ENCODE data around the gene KIF7.
A peak's percentile ranks its signal among the peaks of the same experiment; 100 is the strongest.
"Not testable (repeated sequence)": the region's sequence is repeated elsewhere in the genome, so short reads cannot be mapped to it uniquely, and the experiment has no call there.

KIF7 gene

GRCh38 chr15:89654847-89655805 lies at the start of gene KIF7:
TSS of gene KIF7 (minus strand) at chr15:89655467. CDS start at chr15:89652930, 2,537 bp downstream.
- DNase-seq: peak; percentile 18

- DNase-seq: no peak
Measured at GRCh38 chr15:89704411-89704810, 49.1 kb upstream of the KIF7 start.

- DNase-seq: no peak
Measured at GRCh38 chr15:89695198-89695597, 39.9 kb upstream of the KIF7 start.

- no peak for DNase-seq
Measured at GRCh38 chr15:89693696-89694095, 38.4 kb upstream of the KIF7 start.

- DNase-seq: no peak
Measured at GRCh38 chr15:89693091-89693490, 37.8 kb upstream of the KIF7 start.

- DNase-seq: peak; percentile 77
Measured at GRCh38 chr15:89690276-89691218, 35.3 kb upstream of the KIF7 start, which contains the start of the genes PEX11A and WDR93. TSS of gene PEX11A (minus strand) at chr15:89690754. CDS start at chr15:89690632, 122 bp downstream. TSS of gene WDR93 (plus strand) at chr15:89690811. CDS start at chr15:89701747, 10,936 bp downstream.

GRCh38 chr15:89689930-89690275 lies 34.6 kb upstream of the KIF7 start:
- not testable (repeated sequence) for DNase-seq

- DNase-seq: no peak
Measured at GRCh38 chr15:89686522-89686921, 31.3 kb upstream of the KIF7 start.

- no peak for DNase-seq
Measured at GRCh38 chr15:89685995-89686394, 30.7 kb upstream of the KIF7 start.

- no peak for DNase-seq
Measured at GRCh38 chr15:89681146-89681545, 25.9 kb upstream of the KIF7 start.

GRCh38 chr15:89680282-89680873 lies 25.1 kb upstream of the KIF7 start:
- DNase-seq: no peak

- DNase-seq: no peak
Measured at GRCh38 chr15:89679212-89679611, 23.9 kb upstream of the KIF7 start, which contains the start of gene PLIN1. TSS of gene PLIN1 (minus strand) at chr15:89679367. CDS start at chr15:89677489, 1,878 bp downstream.

- DNase-seq: no peak
Measured at GRCh38 chr15:89677381-89677780, 22.1 kb upstream of the KIF7 start.

- DNase-seq: no peak
Measured at GRCh38 chr15:89675606-89676005, 20.3 kb upstream of the KIF7 start.

- no peak for DNase-seq
Measured at GRCh38 chr15:89674526-89674925, 19.3 kb upstream of the KIF7 start.

- peak; percentile 6 for DNase-seq
Measured at GRCh38 chr15:89673165-89673512, 17.9 kb upstream of the KIF7 start.

GRCh38 chr15:89672221-89673164 lies 17.2 kb upstream of the KIF7 start:
- DNase-seq: no peak

GRCh38 chr15:89671687-89672086 lies 16.4 kb upstream of the KIF7 start:
- DNase-seq: no peak

GRCh38 chr15:89670971-89671560 lies 15.8 kb upstream of the KIF7 start:
- no peak for DNase-seq

- DNase-seq: no peak
Measured at GRCh38 chr15:89669941-89670340, 14.7 kb upstream of the KIF7 start.

- DNase-seq: no peak
Measured at GRCh38 chr15:89669309-89669865, 14.1 kb upstream of the KIF7 start.
